CD4-positive, alpha-beta memory T cell (primary cell): Measurements from ENCODE around the gene HINT1. TPM values are rescaled to one million over a fixed set of nuclear protein-coding genes. Genes with fewer than 3 reads are reported as not detected.
"Not testable (repeated sequence)": the region's sequence is repeated elsewhere in the genome, so short reads cannot be mapped to it uniquely, and the experiment has no call there.

Experiments used
- CTCF ChIA-PET: fragments of 350-600 bp; sonication (Branson Sonifier 250); formaldehyde crosslinking; loops from one replicate; lab custom pipeline; 2021; ENCODE audit warnings: inconsistent platforms; ENCODE audit not compliant: partially characterized antibody; lab: Charles Lee
- POLR2A ChIA-PET: fragments of 350-600 bp; sonication (Branson Sonifier 250); formaldehyde crosslinking; loops from one replicate; lab custom pipeline; 2021; ENCODE audit not compliant: partially characterized antibody; lab: Charles Lee
- DNase-seq, 5 donors: peaks; one replicate each; pipeline versions ENCODE4 v3.0.0 to v3.0.0-alpha.2; 2020 to 2022; ENCODE audit warnings: mixed read lengths in 1 of 5
- H3K27ac ChIP-seq: one replicate; pipeline ENCODE4 v1.7.0; 2013; ENCODE audit warnings: low read depth, low read length
- H3K27me3 ChIP-seq: 2 replicates; pipeline ENCODE4 v1.7.0; 2013; ENCODE audit warnings: mild to moderate bottlenecking, low read length, moderate library complexity; ENCODE audit not compliant: insufficient read depth
- H3K36me3 ChIP-seq: 2 replicates; pipeline ENCODE4 v1.7.0; 2013; ENCODE audit warnings: mild to moderate bottlenecking, low read length, moderate library complexity; ENCODE audit not compliant: insufficient read depth
- H3K4me1 ChIP-seq: 2 replicates; pipeline ENCODE4 v1.7.0; 2013; ENCODE audit warnings: mild to moderate bottlenecking, low read length, moderate library complexity; ENCODE audit not compliant: insufficient read depth
- H3K4me3 ChIP-seq, 2 donors: one replicate each; pipeline ENCODE4 v1.7.0; 2013; ENCODE audit warnings: low read length in 2 of 2, mild to moderate bottlenecking in 1 of 2
- H3K9me3 ChIP-seq, 2 donors: one replicate each; pipeline ENCODE4 v1.7.0; 2013; ENCODE audit warnings: low read length in 2 of 2, control low read depth in 1 of 2; ENCODE audit not compliant: control insufficient read depth in 1 of 2
- H3K27ac Mint-ChIP-seq, 7 donors: one replicate each; pipeline ENCODE4 v1.8.0; 2020 to 2021; ENCODE audit warnings: mixed read lengths in 7 of 7, mild to moderate bottlenecking in 6 of 7, inconsistent platforms in 3 of 7, moderate library complexity in 3 of 7
- H3K27me3 Mint-ChIP-seq, 2 donors: one replicate each; pipeline ENCODE4 v1.8.0; 2020 to 2021; ENCODE audit warnings: mixed read lengths in 2 of 2
- H3K36me3 Mint-ChIP-seq, 2 donors: one replicate each; pipeline ENCODE4 v1.8.0; 2020 to 2021; ENCODE audit warnings: mixed read lengths in 2 of 2, inconsistent platforms in 1 of 2, mild to moderate bottlenecking in 1 of 2
- H3K4me1 Mint-ChIP-seq, 4 donors: one replicate each; pipeline ENCODE4 v1.8.0; 2020 to 2021; ENCODE audit warnings: mixed read lengths in 4 of 4, mild to moderate bottlenecking in 1 of 4
- H3K4me3 Mint-ChIP-seq, 8 donors: one replicate each; pipeline ENCODE4 v1.8.0; 2020 to 2021; ENCODE audit warnings: mixed read lengths in 8 of 8, mild to moderate bottlenecking in 7 of 8, moderate library complexity in 6 of 8, inconsistent platforms in 3 of 8
- H3K9me3 Mint-ChIP-seq, 8 donors: one replicate each; pipeline ENCODE4 v1.8.0; 2020 to 2021; ENCODE audit warnings: mixed read lengths in 8 of 8, mild to moderate bottlenecking in 5 of 8, inconsistent platforms in 3 of 8, moderate library complexity in 1 of 8
- intact Hi-C: fragments of 100-400 bp; cut with micrococcal nuclease; formaldehyde crosslinking; loops from one replicate; pipeline ENCODE4 v1.15.1; 2023
- polyA plus RNA-seq, 2 donors: library from polyadenylated mRNA; unstranded; fragments of 300-500 nt; fragmentation: Illumina TruSeq; gene quantifications; one replicate each; pipeline ENCODE4 v1.2.3, GENCODE V29; 2021
- total RNA-seq, 2 experiments: library from RNA; stranded (reverse); gene quantifications; one replicate each; pipeline ENCODE4 v1.2.3, GENCODE V29; 2021

HINT1 gene
- total and polyA plus RNA-seq, 4 experiments from 2014 or later, result 278 to 559 (median 367) TPM

DNA sequence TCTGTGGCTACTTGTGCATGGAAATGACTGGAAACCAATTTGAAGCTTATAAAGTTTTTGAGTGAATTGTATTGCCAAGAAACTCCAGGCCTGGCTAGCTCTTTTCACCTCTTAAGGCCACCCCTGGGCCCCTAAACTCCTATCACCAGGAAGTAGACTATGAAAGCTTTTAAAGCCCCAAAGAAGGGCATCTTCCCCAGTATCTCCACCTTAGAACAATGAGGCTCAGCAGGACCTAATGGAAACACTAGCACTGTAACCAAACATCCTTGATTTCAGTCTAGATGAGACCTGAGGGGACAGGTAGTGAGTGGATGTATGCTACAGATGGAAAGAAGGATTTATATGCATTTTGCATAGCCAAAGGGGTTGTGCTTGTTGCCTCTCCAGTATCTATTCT, 30.6 kb upstream of the HINT1 start:
- no peak for DNase-seq
- no peaks in the 10 kb centered on the region for H3K9me3 Mint-ChIP-seq
- ChIA-PET POLR2A (interaction anchor here (1.1 to 1.7 kb wide), 2 partner anchors 30 to 69 kb away, joined by 5 read pairs; partner anchors contain the start of gene HINT1), CTCF (no interaction called here)
- H3K9me3 ChIP-seq, result no peaks in the 10 kb centered on the region
- no peaks in the 10 kb centered on the region for H3K4me1 ChIP-seq
- intact Hi-C loops, result no loop called here
- peaks cover 0 to 6% (median 3%) of the 10 kb centered on the region in 4 donors for H3K4me1 Mint-ChIP-seq
- peak overlapping the region in 3 of 7 donors; percentile 14 to 73 (median 63) for H3K27ac Mint-ChIP-seq
- H3K27ac ChIP-seq, result no peak overlapping the region
- H3K27me3 Mint-ChIP-seq, result no peaks in the 10 kb centered on the region
- H3K36me3 Mint-ChIP-seq, result peaks cover 5 to 17% of the 10 kb centered on the region in 2 donors
- H3K36me3 ChIP-seq, result no peaks in the 10 kb centered on the region
- no peak overlapping the region for H3K4me3 ChIP-seq
- H3K27me3 ChIP-seq, result no peaks in the 10 kb centered on the region
- H3K4me3 Mint-ChIP-seq, result no peak overlapping the region

GRCh38 chr5:131194725-131195124, 29.7 kb upstream of the HINT1 start:
- ChIA-PET CTCF (no interaction called here), POLR2A (interaction anchor here (1.1 to 1.7 kb wide), 2 partner anchors 29 to 70 kb away, joined by 5 read pairs; partner anchors contain the start of gene HINT1)
- Histone ChIP-seq H3K4me3 (no peak overlapping the region), H3K27ac (no peak overlapping the region), H3K36me3 (no peaks in the 10 kb centered on the region), H3K4me1 (no peaks in the 10 kb centered on the region), H3K9me3 (no peaks in the 10 kb centered on the region), H3K27me3 (no peaks in the 10 kb centered on the region)
- H3K9me3 Mint-ChIP-seq, result no peaks in the 10 kb centered on the region
- DNase-seq, result no peak
- H3K27ac Mint-ChIP-seq, result peak overlapping the region in 2 of 7 donors; percentile 5 to 46
- H3K4me3 Mint-ChIP-seq, result no peak overlapping the region
- peaks cover 7 to 13% of the 10 kb centered on the region in 2 donors for H3K36me3 Mint-ChIP-seq
- intact Hi-C loops, result no loop called here
- peaks cover 0 to 6% (median 3%) of the 10 kb centered on the region in 4 donors for H3K4me1 Mint-ChIP-seq
- H3K27me3 Mint-ChIP-seq, result no peaks in the 10 kb centered on the region

DNA sequence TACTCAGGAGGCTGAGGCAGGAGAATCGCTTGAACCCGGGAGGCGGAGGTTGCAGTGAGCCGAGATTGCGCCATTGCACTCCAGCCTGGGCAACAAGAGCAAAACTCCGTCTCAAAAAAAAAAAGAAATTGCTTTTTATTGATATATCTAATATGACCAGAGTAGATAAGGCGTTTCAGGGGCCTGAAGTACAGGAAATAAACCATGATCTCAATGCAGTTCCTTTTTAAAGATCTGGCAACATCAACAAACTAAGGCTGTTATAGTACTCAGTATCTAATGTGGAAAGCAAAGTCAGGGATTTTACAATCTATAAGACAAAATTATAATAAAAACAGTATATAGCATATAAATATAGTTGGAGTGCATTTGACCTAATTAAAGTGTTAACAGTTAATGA, 28.8 kb upstream of the HINT1 start:
- H3K4me3 Mint-ChIP-seq, intact Hi-C loops, POLR2A ChIA-PET, H3K4me3 ChIP-seq, DNase-seq, H3K4me1 Mint-ChIP-seq, H3K4me1 ChIP-seq, H3K27me3 ChIP-seq, H3K36me3 ChIP-seq, CTCF ChIA-PET, H3K9me3 ChIP-seq, H3K27ac ChIP-seq, H3K9me3 Mint-ChIP-seq, H3K27me3 Mint-ChIP-seq: not testable (repeated sequence)
- Mint-ChIP-seq H3K27ac (peak overlapping the region in 1 of 7 donors; percentile 36), H3K36me3 (peaks cover 11 to 18% of the 10 kb centered on the region in 2 donors)

DNA sequence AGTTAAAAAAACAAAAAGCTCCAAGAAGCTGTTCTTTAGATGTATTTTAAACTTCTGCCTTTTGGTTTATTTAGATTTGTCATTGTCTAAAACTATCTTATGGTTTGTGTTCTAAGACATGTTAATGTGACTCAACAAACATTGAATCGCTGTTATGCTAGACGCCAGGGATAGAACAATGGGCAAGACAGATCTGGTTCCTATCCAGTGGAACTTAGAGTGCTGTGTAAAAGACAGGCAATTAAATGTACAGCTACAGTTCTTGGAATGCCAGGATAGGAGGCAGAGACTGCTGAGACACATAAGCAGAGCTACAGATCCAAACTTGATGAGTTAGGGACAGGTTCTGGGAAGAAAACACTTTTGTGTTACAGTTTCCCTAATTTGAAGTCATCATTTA, 28.1 kb upstream of the HINT1 start:
- H3K27ac Mint-ChIP-seq, result peak overlapping the region in 1 of 7 donors; percentile 66
- H3K36me3 Mint-ChIP-seq, result peaks cover 15 to 17% of the 10 kb centered on the region in 2 donors
- peaks cover 0 to 6% (median 2%) of the 10 kb centered on the region in 4 donors for H3K4me1 Mint-ChIP-seq
- DNase-seq, result no peak
- H3K27me3 Mint-ChIP-seq, result no peaks in the 10 kb centered on the region
- H3K36me3 ChIP-seq, result no peaks in the 10 kb centered on the region
- H3K9me3 ChIP-seq, result no peaks in the 10 kb centered on the region
- no peak overlapping the region for H3K4me3 ChIP-seq
- no peaks in the 10 kb centered on the region for H3K4me1 ChIP-seq
- no peak overlapping the region for H3K4me3 Mint-ChIP-seq
- intact Hi-C loops, result no loop called here
- H3K27ac ChIP-seq, result no peak overlapping the region
- H3K27me3 ChIP-seq, result no peaks in the 10 kb centered on the region
- H3K9me3 Mint-ChIP-seq, result no peaks in the 10 kb centered on the region
- ChIA-PET CTCF (no interaction called here), POLR2A (no interaction called here)

DNA sequence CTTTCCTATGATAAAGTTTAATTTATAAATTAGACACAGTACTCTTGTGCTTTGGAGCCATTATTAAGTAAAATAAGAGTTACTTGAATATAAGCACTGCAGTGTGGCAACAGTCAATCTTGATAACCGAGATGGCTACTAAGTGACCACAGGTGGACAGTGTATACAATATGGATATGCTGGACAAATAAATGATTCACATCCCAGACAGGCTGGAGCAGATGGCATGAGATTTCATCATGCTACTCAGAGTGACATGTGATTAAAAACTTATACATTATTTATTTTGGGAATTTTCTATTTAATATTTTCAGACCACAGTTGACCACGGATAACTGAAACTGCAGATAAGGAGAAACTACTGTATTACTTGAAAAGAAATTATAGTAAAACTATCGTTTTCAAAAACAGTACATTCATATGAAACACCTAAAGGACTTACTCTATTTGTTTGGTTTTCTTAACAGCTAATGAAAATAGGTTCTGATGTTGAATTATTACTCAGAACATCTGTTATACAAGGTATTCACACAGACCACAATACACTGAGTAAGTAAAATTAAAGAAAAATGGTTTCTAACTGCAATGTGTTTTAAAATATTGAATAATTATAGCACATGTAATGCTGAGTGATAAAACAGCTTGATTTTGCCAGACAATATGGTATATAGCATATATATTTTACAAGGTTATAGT, 21.7 kb upstream of the HINT1 start:
- H3K36me3 Mint-ChIP-seq, result peaks cover 26 to 29% of the 10 kb centered on the region in 2 donors
- no peaks in the 10 kb centered on the region for H3K27me3 ChIP-seq
- no peak overlapping the region for H3K27ac ChIP-seq
- H3K4me3 Mint-ChIP-seq, result no peak overlapping the region
- ChIA-PET POLR2A (no interaction called here), CTCF (interaction anchor here (0.5 to 1.6 kb wide), 2 partner anchors 21 to 103 kb away, joined by 3 to 4 read pairs; no protein-coding TSS in a partner anchor)
- H3K36me3 ChIP-seq, result no peaks in the 10 kb centered on the region
- intact Hi-C loops, result no loop called here
- peaks cover 0 to 8% (median 4%) of the 10 kb centered on the region in 4 donors for H3K4me1 Mint-ChIP-seq
- no peak for DNase-seq
- H3K4me3 ChIP-seq, result no peak overlapping the region
- no peaks in the 10 kb centered on the region for H3K9me3 Mint-ChIP-seq
- H3K9me3 ChIP-seq, result no peaks in the 10 kb centered on the region
- no peaks in the 10 kb centered on the region for H3K27me3 Mint-ChIP-seq
- H3K27ac Mint-ChIP-seq, result no peak overlapping the region
- no peaks in the 10 kb centered on the region for H3K4me1 ChIP-seq

GRCh38 chr5:131185523-131186104, 20.6 kb upstream of the HINT1 start:
- H3K27ac Mint-ChIP-seq, result no peak overlapping the region
- no peak for DNase-seq
- no peaks in the 10 kb centered on the region for H3K27me3 Mint-ChIP-seq
- Histone ChIP-seq H3K27me3 (no peaks in the 10 kb centered on the region), H3K27ac (no peak overlapping the region), H3K36me3 (no peaks in the 10 kb centered on the region), H3K4me3 (no peak overlapping the region), H3K9me3 (no peaks in the 10 kb centered on the region), H3K4me1 (no peaks in the 10 kb centered on the region)
- intact Hi-C loops, result no loop called here
- peaks cover 23 to 29% of the 10 kb centered on the region in 2 donors for H3K36me3 Mint-ChIP-seq
- H3K9me3 Mint-ChIP-seq, result no peaks in the 10 kb centered on the region
- POLR2A ChIA-PET, result interaction anchor here (0.6 kb wide), 1 partner anchor 102 kb away, joined by 4 read pairs; no protein-coding TSS in a partner anchor
- H3K4me3 Mint-ChIP-seq, result no peak overlapping the region
- peaks cover 0 to 7% (median 4%) of the 10 kb centered on the region in 4 donors for H3K4me1 Mint-ChIP-seq
- CTCF ChIA-PET, result interaction anchor here (1.6 kb wide), 1 partner anchor 20 kb away, joined by 4 read pairs; no protein-coding TSS in a partner anchor

- H3K4me3 Mint-ChIP-seq, result no peak overlapping the region
- CTCF ChIA-PET, result no interaction called here
- intact Hi-C loops, result no loop called here
Observed at GRCh38 chr5:131182839-131183238, 17.8 kb upstream of the HINT1 start.

More at GRCh38 chr5:131182839-131183238, 17.8 kb upstream of the HINT1 start:
- POLR2A ChIA-PET, result no interaction called here
- no peak for DNase-seq
- Mint-ChIP-seq H3K4me1 (peaks cover 6 to 13% (median 8%) of the 10 kb centered on the region in 4 donors), H3K27me3 (no peaks in the 10 kb centered on the region), H3K9me3 (no peaks in the 10 kb centered on the region), H3K27ac (no peak overlapping the region), H3K36me3 (peaks cover 14 to 21% of the 10 kb centered on the region in 2 donors)
- Histone ChIP-seq H3K27me3 (no peaks in the 10 kb centered on the region), H3K9me3 (no peaks in the 10 kb centered on the region), H3K4me1 (no peaks in the 10 kb centered on the region), H3K27ac (no peak overlapping the region), H3K4me3 (no peak overlapping the region), H3K36me3 (no peaks in the 10 kb centered on the region)
